ENCODE measurements around the gene MED25.

The MED25 gene

GRCh38 chr19:49817964-49818648 lies at the start of gene MED25:
Gene MED25, plus strand, starts transcription at chr19:49818289. Its CDS starts 53 bp downstream, at chr19:49818342.
- TF ChIP-seq, protein P1, sequence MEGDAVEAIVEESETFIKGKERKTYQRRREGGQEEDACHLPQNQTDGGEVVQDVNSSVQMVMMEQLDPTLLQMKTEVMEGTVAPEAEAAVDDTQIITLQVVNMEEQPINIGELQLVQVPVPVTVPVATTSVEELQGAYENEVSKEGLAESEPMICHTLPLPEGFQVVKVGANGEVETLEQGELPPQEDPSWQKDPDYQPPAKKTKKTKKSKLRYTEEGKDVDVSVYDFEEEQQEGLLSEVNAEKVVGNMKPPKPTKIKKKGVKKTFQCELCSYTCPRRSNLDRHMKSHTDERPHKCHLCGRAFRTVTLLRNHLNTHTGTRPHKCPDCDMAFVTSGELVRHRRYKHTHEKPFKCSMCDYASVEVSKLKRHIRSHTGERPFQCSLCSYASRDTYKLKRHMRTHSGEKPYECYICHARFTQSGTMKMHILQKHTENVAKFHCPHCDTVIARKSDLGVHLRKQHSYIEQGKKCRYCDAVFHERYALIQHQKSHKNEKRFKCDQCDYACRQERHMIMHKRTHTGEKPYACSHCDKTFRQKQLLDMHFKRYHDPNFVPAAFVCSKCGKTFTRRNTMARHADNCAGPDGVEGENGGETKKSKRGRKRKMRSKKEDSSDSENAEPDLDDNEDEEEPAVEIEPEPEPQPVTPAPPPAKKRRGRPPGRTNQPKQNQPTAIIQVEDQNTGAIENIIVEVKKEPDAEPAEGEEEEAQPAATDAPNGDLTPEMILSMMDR (IDR thresholded peaks at IDR 0.05; ENCODE audit: borderline replicate concordance, control extremely low read depth, extremely low read depth, insufficient read depth, missing control alignments) = no peak
- in situ Hi-C loops (cut with MboI; ENCODE audit: low sequenced_read_pairs, unreplicated experiment) = no loop called here
- DNase-seq (ENCODE audit: low spot score) = peak; percentile 93

DNA sequence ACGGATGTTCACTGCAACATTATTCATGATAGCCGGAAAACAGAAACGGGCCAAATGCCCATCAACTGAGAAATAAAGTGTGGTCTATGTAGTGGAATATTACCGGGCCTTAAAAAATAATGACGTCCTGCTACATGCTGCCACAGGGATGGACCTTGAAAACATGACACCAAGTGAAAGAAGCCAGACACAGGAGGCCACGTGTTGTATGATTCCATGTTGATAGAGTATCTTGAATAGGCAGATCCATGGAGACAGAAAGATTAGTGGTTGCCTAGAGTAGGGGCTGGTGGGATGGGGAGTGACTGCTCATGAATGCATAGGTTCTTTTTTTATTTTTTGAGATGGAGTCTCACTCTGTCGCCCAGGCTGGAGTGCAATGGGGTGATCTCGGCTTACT lies 47.6 kb upstream of the MED25 start:
- TF ChIP-seq, protein P1 (IDR thresholded peaks at IDR 0.05; ENCODE audit: borderline replicate concordance, control extremely low read depth, extremely low read depth, insufficient read depth, missing control alignments) = no peak
- in situ Hi-C loops (cut with MboI; ENCODE audit: low sequenced_read_pairs, unreplicated experiment) = no loop called here
- no peak for DNase-seq (ENCODE audit: low spot score)

DNA sequence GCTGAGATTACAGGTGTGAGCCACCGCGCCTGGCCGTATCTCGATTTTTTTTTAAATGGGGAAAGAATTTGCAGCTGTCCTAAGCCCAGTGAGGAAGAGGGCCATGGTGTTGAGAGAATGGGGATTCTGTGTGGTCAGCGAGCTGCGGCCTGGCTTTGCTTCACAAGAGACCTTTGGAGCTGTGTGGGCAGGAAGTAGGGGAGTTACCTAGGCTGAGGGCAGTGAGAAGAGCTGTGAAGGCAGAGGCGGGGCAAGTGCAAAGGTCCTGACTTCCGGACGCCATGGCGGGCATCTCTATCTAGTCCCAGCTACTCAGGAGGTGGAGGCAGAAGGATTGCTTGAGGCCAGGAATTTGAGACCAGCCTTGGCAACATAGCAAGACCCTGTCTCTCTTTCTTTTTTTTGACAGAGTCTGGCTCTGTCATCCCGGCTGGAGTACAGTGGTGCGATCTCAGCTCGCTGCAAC lies 46.4 kb upstream of the MED25 start:
- in situ Hi-C loops (cut with MboI; ENCODE audit: low sequenced_read_pairs, unreplicated experiment) = no loop called here
- TF ChIP-seq, protein P1 (IDR thresholded peaks at IDR 0.05; ENCODE audit: borderline replicate concordance, control extremely low read depth, extremely low read depth, insufficient read depth, missing control alignments) = no peak
- no peak for DNase-seq (ENCODE audit: low spot score)

GRCh38 chr19:49772850-49773432 lies 45.1 kb upstream of the MED25 start:
- TF ChIP-seq, protein P1 (IDR thresholded peaks at IDR 0.05; ENCODE audit: borderline replicate concordance, control extremely low read depth, extremely low read depth, insufficient read depth, missing control alignments) = no peak
- DNase-seq (ENCODE audit: low spot score) = no peak
- in situ Hi-C loops (cut with MboI; ENCODE audit: low sequenced_read_pairs, unreplicated experiment) = no loop called here

DNA sequence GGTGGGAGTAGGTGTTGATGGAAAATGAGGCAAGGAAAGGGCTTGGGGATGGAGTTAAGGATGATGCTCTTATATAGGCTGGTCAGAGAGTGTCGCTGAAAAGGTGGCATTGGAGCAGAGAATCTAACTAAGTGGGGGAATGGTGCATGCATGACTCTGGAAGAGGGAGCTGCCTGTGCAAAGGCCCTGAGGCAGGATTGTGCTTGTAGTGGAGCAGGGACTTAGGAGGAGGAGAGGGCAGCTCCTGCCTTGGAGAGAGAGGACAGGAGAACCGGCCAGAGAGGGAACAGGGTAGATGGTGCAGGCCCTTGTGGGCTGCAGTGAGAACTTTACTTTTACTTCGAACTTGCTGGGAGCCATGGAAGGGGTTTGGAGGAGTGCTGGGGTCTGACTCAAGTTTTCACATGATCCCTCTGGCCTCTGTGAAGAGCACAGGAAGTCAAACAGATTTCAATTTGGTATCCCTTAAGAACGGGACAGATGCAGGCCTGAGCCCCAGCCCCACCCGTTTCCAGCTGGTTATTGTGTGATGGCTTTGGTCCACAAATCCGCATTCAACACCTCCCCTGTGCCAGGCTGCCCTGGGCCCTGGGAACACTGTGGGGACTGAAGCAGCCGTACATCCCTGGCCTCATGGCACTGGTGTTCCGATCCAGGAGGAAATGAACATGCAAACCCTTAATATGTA lies 44.3 kb upstream of the MED25 start:
- in situ Hi-C loops (cut with MboI; ENCODE audit: low sequenced_read_pairs, unreplicated experiment) = no loop called here
- TF ChIP-seq, protein P1 (IDR thresholded peaks at IDR 0.05; ENCODE audit: borderline replicate concordance, control extremely low read depth, extremely low read depth, insufficient read depth, missing control alignments) = no peak
- no peak for DNase-seq (ENCODE audit: low spot score)

DNA sequence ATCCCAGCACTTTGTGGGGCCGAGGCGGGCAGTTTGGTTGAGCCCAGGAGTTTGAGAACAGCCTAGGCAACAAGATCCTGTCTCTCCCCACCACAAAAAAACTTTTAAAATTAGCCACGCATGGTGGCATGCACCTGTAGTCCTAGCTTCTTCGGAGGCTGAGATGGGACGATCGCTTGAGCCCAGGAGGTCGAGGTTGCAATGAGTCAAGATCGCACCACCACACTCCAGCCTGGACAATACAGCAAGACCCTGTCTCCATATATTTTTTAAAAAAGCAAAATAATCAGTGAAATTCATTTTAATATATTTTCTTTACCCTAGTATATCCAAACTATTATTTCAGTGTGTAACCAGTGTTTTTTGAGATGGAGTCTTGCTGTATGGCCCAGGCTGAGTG lies 43.1 kb upstream of the MED25 start:
- in situ Hi-C loops (cut with MboI; ENCODE audit: low sequenced_read_pairs, unreplicated experiment) = no loop called here
- TF ChIP-seq, protein P1 (IDR thresholded peaks at IDR 0.05; ENCODE audit: borderline replicate concordance, control extremely low read depth, extremely low read depth, insufficient read depth, missing control alignments) = no peak
- DNase-seq (ENCODE audit: low spot score) = no peak
